H7 (cell line): ENCODE data around the gene MCC. TPM values are rescaled to one million over a fixed set of nuclear protein-coding genes. Genes with fewer than 3 reads are reported as not detected.

ENCODE experiments used
- DNase-seq: peaks from one replicate; pipeline ENCODE4 v3.0.0; 2012
- H3K27me3 ChIP-seq: 2 replicates; pipeline ENCODE4 v1.6.0; 2011; ENCODE audit warnings: mild to moderate bottlenecking, low read length; ENCODE audit not compliant: control insufficient read depth, insufficient read depth
- H3K36me3 ChIP-seq: replicated peaks from 2 replicates; pipeline ENCODE4 v1.5.1; 2011; ENCODE audit warnings: low read length; ENCODE audit not compliant: control insufficient read depth, insufficient read depth
- H3K4me3 ChIP-seq: 2 replicates; pipeline ENCODE4 v1.5.1; 2011; ENCODE audit warnings: low read depth, mild to moderate bottlenecking, control low read depth, low read length, moderate library complexity; ENCODE audit not compliant: insufficient read depth
- total RNA-seq: library from RNA; depleted of rRNA; stranded (reverse); fragments of >200 nt; shearing (Covaris generic); gene quantifications from 2 replicates; pipeline ENCODE4 v1.2.3, GENCODE V29; 2014

Gene MCC
- total RNA-seq, 1 experiment from 2014 or later = 23.0 TPM

DNA sequence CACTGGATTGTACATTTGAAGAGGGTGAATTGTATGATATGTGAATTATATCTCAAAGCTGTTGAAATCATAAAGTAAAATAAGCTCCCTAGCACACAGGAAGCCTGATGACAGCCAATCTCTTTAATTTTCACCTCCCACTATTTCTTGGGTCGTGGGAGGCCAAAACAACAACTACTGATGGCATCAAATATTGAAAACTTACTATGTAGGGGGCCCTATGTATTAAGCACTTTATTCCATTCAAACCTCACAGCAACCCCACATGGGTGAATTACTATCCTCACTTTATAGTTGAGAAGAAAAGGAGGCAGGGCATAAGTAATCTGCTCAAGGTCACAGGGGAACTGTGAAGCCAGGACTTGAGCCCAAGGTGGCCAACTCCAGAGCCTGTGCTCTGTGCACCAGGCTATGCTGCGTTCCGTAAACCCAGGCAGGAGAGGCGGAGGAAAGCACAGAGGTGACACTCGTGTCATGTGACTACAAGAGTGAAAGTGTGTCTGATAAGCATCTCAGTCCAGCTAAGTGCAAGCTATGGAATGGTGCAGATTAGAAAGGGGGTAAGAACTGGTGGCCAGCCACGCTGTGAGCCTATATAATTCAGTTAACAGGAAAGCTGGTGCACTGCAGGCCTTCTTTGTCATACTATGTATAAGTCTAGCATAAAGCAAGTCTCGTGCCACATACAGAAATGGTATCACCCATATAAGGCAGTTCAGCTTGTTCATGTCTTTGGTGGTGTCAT, 290.6 kb downstream of the MCC start:
- Histone ChIP-seq H3K4me3 (no peak overlapping the region), H3K36me3 (no peaks in the 10 kb centered on the region), H3K27me3 (no peaks in the 10 kb centered on the region)
- no peak for DNase-seq

DNA sequence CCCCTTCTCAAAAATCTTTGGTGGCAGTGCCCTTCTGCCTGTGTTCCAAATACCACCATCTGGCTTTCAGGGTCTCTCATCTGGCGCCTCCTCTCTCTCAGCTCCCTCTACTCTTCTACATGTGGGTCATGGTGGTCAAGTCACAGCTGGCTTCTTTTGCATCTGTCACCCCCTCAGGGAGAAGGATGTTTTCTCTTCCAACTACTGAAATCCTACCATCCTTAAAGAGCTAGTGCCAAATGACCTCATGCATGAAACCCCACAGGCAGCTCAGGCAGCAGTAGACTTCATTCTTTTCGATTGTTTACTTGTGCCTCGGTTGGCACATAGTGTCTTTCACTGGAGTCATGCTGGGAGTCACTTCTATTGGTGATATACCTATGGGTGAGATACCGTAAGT, 292.5 kb downstream of the MCC start:
- no peak overlapping the region for H3K4me3 ChIP-seq
- no peaks in the 10 kb centered on the region for H3K36me3 ChIP-seq
- no peaks in the 10 kb centered on the region for H3K27me3 ChIP-seq
- DNase-seq = no peak

GRCh38 chr5:113195251-113195650, 293.0 kb downstream of the MCC start:
- no peaks in the 10 kb centered on the region for H3K27me3 ChIP-seq
- DNase-seq = no peak
- H3K4me3 ChIP-seq = no peak overlapping the region
- H3K36me3 ChIP-seq = no peaks in the 10 kb centered on the region

GRCh38 chr5:113194591-113194990, 293.7 kb downstream of the MCC start:
- no peak for DNase-seq
- no peaks in the 10 kb centered on the region for H3K36me3 ChIP-seq
- no peak overlapping the region for H3K4me3 ChIP-seq
- no peaks in the 10 kb centered on the region for H3K27me3 ChIP-seq

GRCh38 chr5:113194125-113194524, 294.1 kb downstream of the MCC start:
- no peak overlapping the region for H3K4me3 ChIP-seq
- no peaks in the 10 kb centered on the region for H3K36me3 ChIP-seq
- DNase-seq = no peak
- H3K27me3 ChIP-seq = no peaks in the 10 kb centered on the region

- Histone ChIP-seq H3K36me3 (no peaks in the 10 kb centered on the region), H3K27me3 (no peaks in the 10 kb centered on the region), H3K4me3 (no peak overlapping the region)
- no peak for DNase-seq
Observed at GRCh38 chr5:113193311-113193978, 294.8 kb downstream of the MCC start.

DNA sequence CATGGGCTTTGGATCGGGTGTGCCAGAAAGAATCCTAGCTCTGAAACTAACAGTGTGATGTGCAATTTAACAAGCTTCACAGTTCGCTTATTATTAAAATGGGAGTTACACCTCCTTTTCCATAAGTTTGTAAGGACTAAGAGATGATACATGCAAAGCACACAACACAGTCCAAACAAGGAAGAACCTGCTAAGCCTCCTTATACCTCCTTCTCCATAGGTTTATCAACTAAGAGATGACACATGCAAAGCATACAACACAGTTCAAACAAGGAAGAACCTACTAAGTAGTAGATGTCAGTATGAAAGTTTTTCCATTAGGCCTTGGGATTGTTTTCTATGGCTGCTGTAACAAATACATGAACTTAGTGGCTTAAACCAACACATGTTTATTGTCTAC, 295.7 kb downstream of the MCC start:
- Histone ChIP-seq H3K4me3 (no peak overlapping the region), H3K36me3 (no peaks in the 10 kb centered on the region), H3K27me3 (no peaks in the 10 kb centered on the region)
- no peak for DNase-seq

- H3K36me3 ChIP-seq = no peaks in the 10 kb centered on the region
- no peak overlapping the region for H3K4me3 ChIP-seq
- no peaks in the 10 kb centered on the region for H3K27me3 ChIP-seq
- no peak for DNase-seq
Observed at GRCh38 chr5:113190347-113190746, 297.9 kb downstream of the MCC start.

DNA sequence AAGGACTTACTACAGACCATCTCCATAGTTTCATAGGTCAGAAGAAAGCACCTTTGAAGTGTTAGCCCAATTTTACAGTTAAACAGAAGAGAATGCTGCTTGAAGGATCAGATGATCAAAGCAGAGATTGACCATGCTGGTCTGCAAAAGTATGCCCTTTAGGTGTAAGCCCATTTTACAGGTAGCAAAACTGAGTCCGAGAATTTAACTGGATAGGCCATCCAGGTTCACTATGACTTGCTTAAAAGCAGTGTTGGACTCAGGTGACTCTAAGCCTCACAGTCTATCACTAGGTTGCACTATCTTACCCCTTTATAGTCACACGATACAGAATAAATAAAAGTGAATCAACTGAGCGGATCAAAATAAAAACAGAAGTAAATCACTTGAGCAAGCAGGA, 299.0 kb downstream of the MCC start:
- no peaks in the 10 kb centered on the region for H3K27me3 ChIP-seq
- DNase-seq = no peak
- no peaks in the 10 kb centered on the region for H3K36me3 ChIP-seq
- H3K4me3 ChIP-seq = no peak overlapping the region

DNA sequence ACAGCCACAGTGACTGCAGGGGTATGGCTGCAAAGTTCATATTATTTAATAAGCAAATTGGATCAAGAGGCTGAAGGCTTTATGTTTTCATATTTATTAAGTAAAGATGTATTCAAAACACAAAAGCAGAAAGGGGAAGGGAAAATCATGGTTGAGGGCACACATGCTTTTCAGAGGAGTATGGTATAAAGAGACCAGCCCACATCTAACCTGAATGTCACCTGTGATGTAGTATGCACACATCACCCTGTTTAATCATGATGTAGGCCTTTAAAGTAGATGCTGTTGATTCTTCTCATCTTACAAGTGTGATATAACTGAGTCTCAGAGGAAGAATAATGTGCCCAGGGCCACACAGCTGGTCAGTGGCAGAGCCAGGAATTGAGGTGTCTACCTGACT, 299.8 kb downstream of the MCC start:
- H3K27me3 ChIP-seq = no peaks in the 10 kb centered on the region
- H3K36me3 ChIP-seq = no peaks in the 10 kb centered on the region
- DNase-seq = no peak
- no peak overlapping the region for H3K4me3 ChIP-seq

- H3K4me3 ChIP-seq = no peak overlapping the region
- no peaks in the 10 kb centered on the region for H3K36me3 ChIP-seq
- DNase-seq = no peak
- H3K27me3 ChIP-seq = no peaks in the 10 kb centered on the region
Observed at GRCh38 chr5:113187906-113188305, 300.3 kb downstream of the MCC start.

DNA sequence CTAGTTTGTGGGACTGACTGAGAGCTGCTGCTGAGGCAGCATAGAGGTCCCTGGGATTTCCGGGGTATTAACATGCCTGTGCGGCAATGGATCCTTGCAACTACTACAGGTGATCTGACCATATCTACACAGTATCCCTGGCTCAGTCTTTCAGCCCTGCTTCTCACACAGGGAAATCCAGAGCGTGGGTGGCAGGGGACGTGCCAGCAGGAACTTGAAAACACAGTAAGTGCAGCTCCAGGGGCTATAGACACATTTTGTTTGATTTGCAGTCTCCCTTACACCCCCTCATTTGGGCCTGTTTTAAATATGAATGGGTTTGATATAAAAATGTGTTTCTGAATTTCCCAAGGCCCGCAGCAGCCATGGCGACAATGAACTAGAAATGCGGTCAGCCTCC, 302.2 kb downstream of the MCC start:
- no peaks in the 10 kb centered on the region for H3K27me3 ChIP-seq
- no peaks in the 10 kb centered on the region for H3K36me3 ChIP-seq
- DNase-seq = no peak
- no peak overlapping the region for H3K4me3 ChIP-seq

DNA sequence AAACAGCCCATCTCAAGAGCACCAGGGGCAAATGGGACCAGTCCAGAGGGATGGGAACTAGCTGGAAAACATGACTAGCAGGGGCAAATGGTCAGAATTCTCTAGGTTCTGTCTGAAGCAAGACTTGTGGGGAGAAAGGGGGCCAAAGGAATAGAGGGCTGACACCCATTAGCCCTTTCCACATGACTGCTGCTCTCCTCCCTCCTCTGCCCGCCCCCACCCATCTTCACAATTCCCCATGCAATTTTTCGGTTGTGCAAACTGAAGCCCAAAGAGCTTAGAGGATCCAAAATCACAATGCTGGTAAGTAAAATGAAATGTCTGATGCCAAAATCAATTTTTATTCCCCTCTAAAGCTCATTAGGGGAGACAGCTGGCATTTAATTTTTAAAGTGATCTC, 304.6 kb downstream of the MCC start:
- Histone ChIP-seq H3K36me3 (no peaks in the 10 kb centered on the region), H3K4me3 (no peak overlapping the region), H3K27me3 (no peaks in the 10 kb centered on the region)
- no peak for DNase-seq

DNA sequence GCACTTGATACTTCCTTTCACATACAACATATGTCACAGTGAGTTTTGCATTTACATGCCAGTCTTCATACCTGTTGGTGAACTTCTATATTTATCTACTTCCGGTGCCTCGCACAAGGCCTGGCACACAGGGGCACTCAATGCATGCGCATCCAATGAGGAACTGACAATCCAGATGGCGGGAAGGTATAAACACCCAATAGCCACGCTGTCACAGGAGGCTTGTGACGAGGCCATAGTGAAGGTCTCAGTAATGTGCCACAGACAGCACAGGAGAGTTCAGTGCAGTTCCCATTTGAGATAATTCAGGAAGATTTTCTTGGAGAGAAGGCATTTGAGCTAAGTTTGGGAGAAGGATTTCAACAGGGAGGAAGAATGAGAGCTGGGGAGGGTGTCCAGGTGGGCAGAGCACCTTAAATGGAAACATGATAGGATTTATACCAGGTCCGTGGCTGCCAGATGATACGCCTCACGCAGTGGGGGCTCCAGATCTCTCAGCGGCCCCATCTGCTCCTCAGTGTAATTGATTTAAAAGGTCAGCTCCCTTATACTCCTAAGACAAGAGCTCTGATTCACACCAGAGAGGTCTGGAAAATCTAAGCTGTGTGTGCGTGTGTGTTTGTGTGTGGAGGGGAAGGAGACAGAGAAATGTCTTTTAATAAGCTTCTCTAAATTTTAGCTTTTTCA, 305.5 kb downstream of the MCC start:
- H3K4me3 ChIP-seq = no peak overlapping the region
- H3K36me3 ChIP-seq = no peaks in the 10 kb centered on the region
- DNase-seq = no peak
- H3K27me3 ChIP-seq = no peaks in the 10 kb centered on the region

DNA sequence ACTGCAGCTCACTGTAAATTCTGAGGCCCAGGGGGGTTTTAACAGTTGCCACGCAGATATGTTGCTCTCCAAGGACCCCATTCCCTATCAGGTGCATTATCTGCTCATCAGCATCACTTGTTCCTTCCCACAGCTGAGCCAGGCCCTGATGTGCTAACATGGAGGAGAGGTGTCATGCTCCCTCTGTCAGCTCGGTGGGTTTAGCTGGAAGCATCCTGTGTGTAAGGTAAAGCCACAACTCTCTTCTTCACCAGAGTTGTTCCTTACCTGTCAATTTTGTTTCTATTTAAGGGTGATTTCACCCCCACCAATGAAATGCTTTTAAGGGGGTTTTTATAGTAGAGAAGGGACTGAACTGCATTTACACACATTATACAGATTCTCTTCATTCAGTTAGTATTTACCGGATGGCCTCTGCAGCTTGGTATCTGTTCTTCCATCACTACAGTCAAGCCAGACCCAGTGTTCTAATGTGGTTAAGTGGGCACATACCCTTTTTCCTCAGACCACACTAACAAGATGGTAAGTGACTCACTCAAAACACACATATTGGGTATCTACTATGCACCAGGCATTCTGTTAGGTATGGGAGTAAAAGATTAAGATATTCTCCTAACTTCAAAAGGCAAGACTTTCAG, 306.3 kb downstream of the MCC start:
- no peaks in the 10 kb centered on the region for H3K27me3 ChIP-seq
- no peaks in the 10 kb centered on the region for H3K36me3 ChIP-seq
- no peak overlapping the region for H3K4me3 ChIP-seq
- DNase-seq = no peak
